Mucosa of descending colon (tissue), 3 donors: ENCODE data around the gene ITPK1. TPM values are rescaled to one million over a fixed set of nuclear protein-coding genes. Genes with fewer than 3 reads are reported as not detected.

Source experiments
- ATAC-seq: fragments of 200-7000 bp; cut with Tn5 transposase; one replicate; pipeline ENCODE4 v1.9.1; 2020; ENCODE audit warnings: mild to moderate bottlenecking, moderate library complexity
- DNase-seq, 3 donors: peaks; one replicate each; pipeline ENCODE4 v3.0.0-alpha.2; 2020
- H3K36me3 ChIP-seq: fragments of 200-600 bp; one replicate; pipeline ENCODE4 v1.8.0; 2021; ENCODE audit warnings: low read depth, mild to moderate bottlenecking
- H3K4me1 ChIP-seq: fragments of 200-600 bp; one replicate; pipeline ENCODE4 v1.8.0; 2021; ENCODE audit warnings: low read depth, mild to moderate bottlenecking
- H3K4me3 ChIP-seq: fragments of 200-600 bp; one replicate; pipeline ENCODE4 v1.8.0; 2021; ENCODE audit warnings: mild to moderate bottlenecking
- H3K9me3 ChIP-seq: fragments of 200-600 bp; one replicate; pipeline ENCODE4 v1.8.0; 2021; ENCODE audit warnings: mild to moderate bottlenecking
- CTCF ChIP-seq: fragments of 200-600 bp; IDR thresholded peaks from one replicate; pipeline ENCODE4 v1.8.0; 2022; ENCODE audit warnings: antibody characterized with exemption, mild to moderate bottlenecking
- intact Hi-C, 2 donors: fragments of 100-400 bp; cut with DNase I in 1 of 2; cut with micrococcal nuclease in 1 of 2; formaldehyde crosslinking; loops; one replicate each; pipeline versions ENCODE4 v1.11.0 to v1.11.1; 2022; cut with DNase I, micrococcal nuclease
- total RNA-seq, 3 donors: library from RNA; stranded (reverse); fragmentation: NEBNext Ultra II Directional in 2 of 3; extraction: Animal tissue kit (Norgen Biotek cat#: 25700) in 2 of 3; gene quantifications; one replicate each; pipeline versions ENCODE4 v1.2.1 to v1.2.4, GENCODE V29; 2021 to 2023
- donor health status: DM: no; HTN: no; CAD: no; lungs with moderate emphysema.
- donor health status: DM: no; HTN: no; CAD: no.
- donor health status: DM: no; HTN: yes; CAD: no.

ITPK1 gene
- total RNA-seq, 3 donors from 2014 or later, result 134 to 165 (median 152) TPM

GRCh38 chr14:93051600-93052546 lies 63.9 kb downstream of the ITPK1 start:
- Histone ChIP-seq H3K36me3 (no peaks in the 10 kb centered on the region), H3K4me3 (no peak overlapping the region), H3K9me3 (no peaks in the 10 kb centered on the region), H3K4me1 (peaks cover 90% of the 10 kb centered on the region)
- ATAC-seq (no peak), DNase-seq (peak in 2 of 3 donors; percentile 23 to 56)
- no peak for TF ChIP-seq CTCF
- intact Hi-C loops, result no loop called here

- DNase-seq (peak; percentile 66 to 70 (median 67)), ATAC-seq (peak; percentile 30)
- Histone ChIP-seq H3K9me3 (no peaks in the 10 kb centered on the region), H3K4me3 (no peak overlapping the region), H3K36me3 (no peaks in the 10 kb centered on the region), H3K4me1 (peaks cover 89% of the 10 kb centered on the region)
- intact Hi-C loops, result no loop called here
- TF ChIP-seq CTCF, result no peak
These were observed 65.0 kb downstream of the ITPK1 start for GRCh38 chr14:93050761-93051160.

- H3K4me1 ChIP-seq, result peaks cover 92% of the 10 kb centered on the region
- H3K36me3 ChIP-seq, result no peaks in the 10 kb centered on the region
- TF ChIP-seq CTCF, result no peak
- H3K4me3 ChIP-seq, result no peak overlapping the region
- H3K9me3 ChIP-seq, result no peaks in the 10 kb centered on the region
- peak; percentile 14 for ATAC-seq
- intact Hi-C loops, result no loop called here
- DNase-seq, result peak; percentile 50 to 59 (median 57)
These were observed 65.8 kb downstream of the ITPK1 start for GRCh38 chr14:93049867-93050331.

- ATAC-seq (peak; percentile 82), DNase-seq (peak; percentile 85 to 88 (median 87))
- H3K36me3 ChIP-seq, result no peaks in the 10 kb centered on the region
- H3K4me3 ChIP-seq, result no peak overlapping the region
- TF ChIP-seq CTCF, result no peak
- no peaks in the 10 kb centered on the region for H3K9me3 ChIP-seq
- intact Hi-C loops, result no loop called here
- peaks cover 92% of the 10 kb centered on the region for H3K4me1 ChIP-seq
These were observed 66.4 kb downstream of the ITPK1 start for GRCh38 chr14:93049315-93049714.

- intact Hi-C loops, result no loop called here
- DNase-seq, result no peak
- H3K9me3 ChIP-seq, result no peaks in the 10 kb centered on the region
- no peak for ATAC-seq
- H3K4me1 ChIP-seq, result peaks cover 92% of the 10 kb centered on the region
- no peak overlapping the region for H3K4me3 ChIP-seq
- no peak for TF ChIP-seq CTCF
- no peaks in the 10 kb centered on the region for H3K36me3 ChIP-seq
These were observed 66.9 kb downstream of the ITPK1 start for GRCh38 chr14:93048843-93049242.
